K562 (cell line): Measurements from ENCODE around the gene PRSS53. TPM values are rescaled to one million over a fixed set of nuclear protein-coding genes. Genes with fewer than 3 reads are reported as not detected.

Source experiments
- ATF3 ChIP-seq, 2 experiments: fragments of 450-650 bp in 1 of 2; sonication (generic) in 1 of 2; formaldehyde crosslinking in 1 of 2; IDR thresholded peaks in 1 of 2; conservative IDR thresholded peaks in 1 of 2; 2 replicates each; pipeline versions ENCODE4 v1.6.1 to v1.8.1; 2016 to 2023; ENCODE audit warnings: mild to moderate bottlenecking in 2 of 2, moderate library complexity in 2 of 2, inconsistent platforms in 1 of 2, missing genetic modification reagents in 1 of 2
- DPF2 ChIP-seq: fragments of 450-650 bp; IDR thresholded peaks from 2 replicates; pipeline ENCODE4 v1.6.1; 2016
- ESRRB ChIP-seq: fragments of 250-450 bp; sonication (Bioruptor Pico); IDR thresholded peaks from 2 replicates; pipeline ENCODE4 v1.5.0; 2020; ENCODE audit warnings: mild to moderate bottlenecking, moderate library complexity, borderline replicate concordance
- FOXM1 ChIP-seq, 2 experiments: fragments of 450-650 bp in 1 of 2; sonication (generic) in 1 of 2; formaldehyde crosslinking in 1 of 2; IDR thresholded peaks; 2 replicates each; pipeline versions ENCODE4 v1.6.1 to v1.9.0; 2017 to 2022; ENCODE audit warnings: low read depth in 2 of 2, mild to moderate bottlenecking in 2 of 2, missing genetic modification reagents in 1 of 2, moderate library complexity in 1 of 2
- HDAC2 ChIP-seq: fragments of 450-650 bp; IDR thresholded peaks from 2 replicates; pipeline ENCODE4 v1.6.1; 2016; ENCODE audit warnings: mild to moderate bottlenecking
- HMBOX1 ChIP-seq: sonication (generic); IDR thresholded peaks from 2 replicates; pipeline ENCODE4 v1.6.1; 2016
- MBD1 ChIP-seq: fragments of 250-450 bp; sonication (Bioruptor Pico); IDR thresholded peaks from 2 replicates; pipeline ENCODE4 v1.8.0; 2022; ENCODE audit warnings: inconsistent platforms
- MXD1 ChIP-seq: fragments of 250-450 bp; sonication (Bioruptor Pico); IDR thresholded peaks from 2 replicates; pipeline ENCODE4 v1.8.0; 2021; ENCODE audit warnings: borderline replicate concordance, mild to moderate bottlenecking, moderate library complexity; ENCODE audit not compliant: poor library complexity, severe bottlenecking
- NFE2 ChIP-seq: IDR thresholded peaks from 2 replicates; pipeline ENCODE4 v1.6.1; 2014; ENCODE audit warnings: antibody characterized with exemption, low read depth
- RNF2 ChIP-seq: sonication (generic); IDR thresholded peaks from 2 replicates; pipeline ENCODE4 v1.6.1; 2016
- U2AF2 ChIP-seq: fragments of 200-400 bp; formaldehyde crosslinking; optimal IDR thresholded peaks from 2 replicates; pipeline ENCODE3; 2017; ENCODE audit warnings: low read depth, mild to moderate bottlenecking, low read length
- ZC3H11A ChIP-seq: IDR thresholded peaks from 2 replicates; pipeline ENCODE4 v1.6.1; 2012; ENCODE audit warnings: low read depth, low read length, improper control_type of control experiment
- ZHX1 ChIP-seq: fragments of 150-350 bp; conservative IDR thresholded peaks from 2 replicates; pipeline ENCODE4 v1.6.1; 2014; ENCODE audit warnings: low read length
- ZNF592 ChIP-seq: fragments of 450-650 bp; IDR thresholded peaks from 2 replicates; pipeline ENCODE4 v1.6.1; 2017; ENCODE audit warnings: antibody characterized with exemption, mild to moderate bottlenecking
- polyA plus RNA-seq, 8 experiments: library from polyadenylated mRNA; depleted of rRNA in 4 of 8; stranded (reverse) in 5 of 8; unstranded in 3 of 8; fragments of >200 nt; fragmentation: Nextera tagmentation in 2 of 8; fragmentation: Illumina TruSeq in 1 of 8; extraction: Ambion mirVana in 2 of 8; extraction: Trizol in 1 of 8; gene quantifications; 2 replicates each; pipeline versions ENCODE4 v1.2.1 to v1.2.3, GENCODE V29; 2011 to 2014; ENCODE audit warnings: inconsistent platforms in 1 of 8, missing spikeins in 1 of 8
- total RNA-seq, 7 experiments: library from RNA; depleted of rRNA in 6 of 7; stranded (reverse); fragments of >200 nt in 6 of 7; fragmentation: Illumina TruSeq in 2 of 7; extraction: Trizol in 2 of 7; gene quantifications; 2 replicates each; pipeline versions ENCODE4 v1.2.1 to v1.2.3, GENCODE V29; 2011 to 2021; ENCODE audit warnings: low replicate concordance in 1 of 7

PRSS53 gene
- total and polyA plus RNA-seq, 9 of the 15 experiments (the other 6 are each of a cell fraction or from before 2014, with no cell fraction given) = 0.40 to 1.9 (median 0.78) TPM; not detected in 2

GRCh38 chr16:31128711-31129567 lies 40.2 kb upstream of the PRSS53 start (continued):
- TF ChIP-seq MXD1 (CRISPR knock-in tag) (no peak), FOXM1 (IDR thresholded peaks at IDR 0.05; ENCODE audit: low read depth) (no peak), FOXM1 (CRISPR knock-in tag; IDR thresholded peaks at IDR 0.05; ENCODE audit: low read depth) (no peak), RNF2 (no peak), ESRRB (CRISPR knock-in tag) (no peak), HMBOX1 (peak; percentile 86), ZHX1 (no peak), ZNF592 (peak; percentile 85), MBD1 (CRISPR knock-in tag) (no peak), ZC3H11A (no peak), U2AF2 (no peak), NFE2 (peak; percentile 82), HDAC2 (0 out of 2 replicates have a peak, but pooled peaks have one; percentile 17), DPF2 (0 out of 2 replicates have a peak, but pooled peaks have one; percentile 51), ATF3 (IDR thresholded peaks at IDR 0.05) (no peak), ATF3 (CRISPR knock-in tag; conservative IDR thresholded peaks at IDR 0.05) (no peak; the same call in 1 of the 2 replicates)
